Measurements from ENCODE around the gene NRTN. TPM values are rescaled to one million over a fixed set of nuclear protein-coding genes. Genes with fewer than 3 reads are reported as not detected.

NRTN gene
- total RNA-seq, 1 experiment from 2014 or later = 2.6 TPM

DNA sequence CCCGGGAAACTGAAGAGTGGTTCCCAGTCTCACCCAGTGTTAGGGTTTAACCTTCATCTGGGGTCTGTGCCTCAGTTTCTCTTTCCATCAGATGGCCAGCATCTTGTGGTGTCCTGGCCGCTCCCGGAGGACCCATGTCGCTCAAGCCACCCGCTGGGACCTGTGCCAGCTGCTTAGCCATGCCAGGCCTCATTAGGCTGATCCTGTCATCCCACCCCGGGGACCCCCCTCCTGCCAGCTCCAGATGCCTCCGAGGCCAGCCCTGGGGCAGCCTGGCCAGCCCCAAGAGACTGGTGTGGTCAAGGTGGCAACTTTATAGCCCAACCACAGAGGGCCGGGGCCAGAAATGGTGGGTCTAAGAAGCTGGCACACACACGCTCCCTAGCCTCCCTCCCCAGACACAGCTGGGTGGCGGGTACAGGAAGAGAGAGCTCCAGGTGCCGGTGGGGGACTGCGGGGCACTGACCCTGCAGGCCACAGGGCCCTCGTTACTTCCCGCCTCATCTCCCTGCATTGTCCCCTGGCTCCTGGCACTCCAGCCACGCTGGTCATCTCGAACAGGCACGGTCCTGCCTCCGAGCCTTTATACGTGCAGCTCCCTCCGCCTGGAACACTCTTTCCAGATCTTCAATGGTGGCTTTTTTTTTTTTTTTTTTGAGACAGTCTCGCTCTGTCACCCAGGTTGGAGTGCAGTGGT is 3.4 kb downstream of the NRTN start:
- H3K36me3 ChIP-seq (ENCODE audit: control insufficient read depth, insufficient read depth, low read length) = no peaks in the 10 kb centered on the region
- intact Hi-C loops (cut with micrococcal nuclease; ENCODE audit: unreplicated experiment) = no loop called here
- H3K4me1 Mint-ChIP-seq (ENCODE audit: low read depth, unreplicated experiment) = no peaks in the 10 kb centered on the region

GRCh38 chr19:5809053-5809452 is 4.2 kb downstream of the NRTN start:
- CTCF ChIA-PET = interaction anchor here (0.6 to 0.7 kb wide), 3 partner anchors 19 to 178 kb away, joined by 3 to 5 read pairs (median 5); no protein-coding TSS in a partner anchor
- no TSS peak for BruUV-seq (replicated peaks)
- no peak for TF ChIP-seq CTCF (IDR thresholded peaks at IDR 0.05; ENCODE audit: insufficient read depth in 1 of 2, low read depth in 1 of 2, low read length in 1 of 2, severe bottlenecking in 1 of 2, unreplicated experiment in 1 of 2)
- Mint-ChIP-seq H3K27me3 (ENCODE audit: insufficient read depth, unreplicated experiment) (no peaks in the 10 kb centered on the region), H3K36me3 (ENCODE audit: insufficient read depth, unreplicated experiment) (no peaks in the 10 kb centered on the region), H3K4me3 (ENCODE audit: unreplicated experiment) (no peak overlapping the region), H3K9me3 (ENCODE audit: unreplicated experiment) (no peaks in the 10 kb centered on the region), H3K27ac (ENCODE audit: unreplicated experiment) (peak overlapping the region; percentile 36), H3K4me1 (ENCODE audit: low read depth, unreplicated experiment) (no peaks in the 10 kb centered on the region)
- 0 out of 2 replicates have a peak, but pooled peaks cover 3% of the 10 kb centered on the region for H3K4me1 ChIP-seq
- H3K4me3 ChIP-seq (ENCODE audit: low read depth, low read length) = no peak overlapping the region
- DNase-seq = peak in 1 of 2 experiments; percentile 33
- H3K27me3 ChIP-seq (replicated peaks; ENCODE audit: control insufficient read depth, insufficient read depth, low read length) = no peaks in the 10 kb centered on the region
- intact Hi-C loops (cut with micrococcal nuclease; ENCODE audit: unreplicated experiment) = no loop called here
- H3K36me3 ChIP-seq (ENCODE audit: control insufficient read depth, insufficient read depth, low read length) = no peaks in the 10 kb centered on the region
- POLR2A ChIA-PET = interaction anchor here (0.6 kb wide), 1 partner anchor 18 kb away, joined by 3 read pairs; the partner anchor contains the start of gene DUS3L
- no peaks in the 10 kb centered on the region for H3K9me3 ChIP-seq

More for the DNA sequence above, 3.4 kb downstream of the NRTN start:
- no peaks in the 10 kb centered on the region for H3K9me3 ChIP-seq
- Mint-ChIP-seq H3K27ac (ENCODE audit: unreplicated experiment) (no peak overlapping the region), H3K27me3 (ENCODE audit: insufficient read depth, unreplicated experiment) (no peaks in the 10 kb centered on the region), H3K4me3 (ENCODE audit: unreplicated experiment) (no peak overlapping the region), H3K36me3 (ENCODE audit: insufficient read depth, unreplicated experiment) (no peaks in the 10 kb centered on the region), H3K9me3 (ENCODE audit: unreplicated experiment) (no peaks in the 10 kb centered on the region)
- 0 out of 2 replicates have a peak, but pooled peaks cover 3% of the 10 kb centered on the region for H3K4me1 ChIP-seq
- no peak for DNase-seq
- H3K4me3 ChIP-seq (ENCODE audit: low read depth, low read length) = no peak overlapping the region
- POLR2A ChIA-PET = no interaction called here
- CTCF ChIA-PET = interaction anchor here (0.6 to 0.7 kb wide), 2 partner anchors 178 to 179 kb away, joined by 3 to 5 read pairs; no protein-coding TSS in a partner anchor
- no TSS peak for BruUV-seq (replicated peaks)
- no peaks in the 10 kb centered on the region for H3K27me3 ChIP-seq (replicated peaks; ENCODE audit: control insufficient read depth, insufficient read depth, low read length)
- no peak for TF ChIP-seq CTCF (IDR thresholded peaks at IDR 0.05; ENCODE audit: insufficient read depth in 1 of 2, low read depth in 1 of 2, low read length in 1 of 2, severe bottlenecking in 1 of 2, unreplicated experiment in 1 of 2)

- POLR2A ChIA-PET = interaction anchor here (0.6 kb wide), 1 partner anchor 19 kb away, joined by 3 read pairs; the partner anchor contains the start of gene DUS3L
- no peak overlapping the region for H3K4me3 Mint-ChIP-seq (ENCODE audit: unreplicated experiment)
- BruUV-seq (replicated peaks) = no TSS peak
- H3K4me1 ChIP-seq = 0 out of 2 replicates have a peak, but pooled peaks cover 2% of the 10 kb centered on the region
- TF ChIP-seq CTCF (IDR thresholded peaks at IDR 0.05; ENCODE audit: insufficient read depth in 1 of 2, low read depth in 1 of 2, low read length in 1 of 2, severe bottlenecking in 1 of 2, unreplicated experiment in 1 of 2) = no peak
- no peaks in the 10 kb centered on the region for H3K27me3 ChIP-seq (replicated peaks; ENCODE audit: control insufficient read depth, insufficient read depth, low read length)
- H3K4me1 Mint-ChIP-seq (ENCODE audit: low read depth, unreplicated experiment) = no peaks in the 10 kb centered on the region
- H3K36me3 Mint-ChIP-seq (ENCODE audit: insufficient read depth, unreplicated experiment) = no peaks in the 10 kb centered on the region
- no peak overlapping the region for H3K4me3 ChIP-seq (ENCODE audit: low read depth, low read length)
- H3K27me3 Mint-ChIP-seq (ENCODE audit: insufficient read depth, unreplicated experiment) = no peaks in the 10 kb centered on the region
- no peak overlapping the region for H3K27ac Mint-ChIP-seq (ENCODE audit: unreplicated experiment)
- no peak for DNase-seq
- no peaks in the 10 kb centered on the region for H3K9me3 ChIP-seq
- intact Hi-C loops (cut with micrococcal nuclease; ENCODE audit: unreplicated experiment) = no loop called here
- CTCF ChIA-PET = interaction anchor here (0.6 kb wide), 2 partner anchors 19 to 37 kb away, joined by 3 to 5 read pairs; no protein-coding TSS in a partner anchor
- no peaks in the 10 kb centered on the region for H3K36me3 ChIP-seq (ENCODE audit: control insufficient read depth, insufficient read depth, low read length)
- H3K9me3 Mint-ChIP-seq (ENCODE audit: unreplicated experiment) = no peaks in the 10 kb centered on the region
These were observed 4.6 kb downstream of the NRTN start for GRCh38 chr19:5809469-5809868.

Data from Caco-2 (cell line).